SK-N-SH treated with all-trans-retinoic acid at 6 μM for 48 hours (cell line): ENCODE measurements around the gene KCNQ5.
A peak's percentile ranks its signal among the peaks of the same experiment; 100 is the strongest.

Experiments
- ATAC-seq: fragments of 200-7000 bp; cut with Tn5 transposase; 3 replicates; pipeline ENCODE4 v1.9.1; 2020; ENCODE audit warnings: mild to moderate bottlenecking, moderate library complexity
- ARNTL ChIP-seq: fragments of 450-650 bp; formaldehyde crosslinking; IDR thresholded peaks from 2 replicates; pipeline ENCODE4 v1.5.0; 2020; ENCODE audit warnings: low read depth, mild to moderate bottlenecking, moderate library complexity, borderline replicate concordance
- BACH2 ChIP-seq: fragments of 250-450 bp; sonication (Bioruptor Pico); IDR thresholded peaks from 2 replicates; pipeline ENCODE4 v1.9.0; 2021; ENCODE audit warnings: mild to moderate bottlenecking, borderline replicate concordance
- CSDC2 ChIP-seq: fragments of 250-450 bp; sonication (Bioruptor Pico); IDR thresholded peaks from 2 replicates; pipeline ENCODE4 v1.5.0; 2020; ENCODE audit warnings: mild to moderate bottlenecking, moderate library complexity
- ESRRG ChIP-seq: fragments of 250-450 bp; sonication (Bioruptor Pico); IDR thresholded peaks from 2 replicates; pipeline ENCODE4 v1.6.1; 2021; ENCODE audit warnings: mild to moderate bottlenecking
- GLIS3 ChIP-seq: fragments of 250-450 bp; sonication (Bioruptor Pico); IDR thresholded peaks from 2 replicates; pipeline ENCODE4 v1.5.0; 2020; ENCODE audit warnings: mild to moderate bottlenecking, moderate library complexity
- ISL1 ChIP-seq: fragments of 250-450 bp; sonication (Bioruptor Pico); IDR thresholded peaks from 2 replicates; pipeline ENCODE4 v2.1.2; 2022; ENCODE audit warnings: mild to moderate bottlenecking, moderate library complexity
- OSR1 ChIP-seq: fragments of 250-450 bp; sonication (Bioruptor Pico); IDR thresholded peaks from 2 replicates; pipeline ENCODE4 v1.8.0; 2022; ENCODE audit warnings: moderate library complexity, mild to moderate bottlenecking, inconsistent platforms
- PPARA ChIP-seq: fragments of 250-450 bp; sonication (Bioruptor Pico); IDR thresholded peaks from 2 replicates; pipeline ENCODE4 v1.5.0; 2020; ENCODE audit warnings: mild to moderate bottlenecking, borderline replicate concordance
- RARB ChIP-seq: fragments of 250-450 bp; sonication (Bioruptor Pico); IDR thresholded peaks from 2 replicates; pipeline ENCODE4 v1.8.0; 2021; ENCODE audit warnings: mild to moderate bottlenecking, moderate library complexity
- SNAI2 ChIP-seq: fragments of 250-450 bp; sonication (Bioruptor Pico); IDR thresholded peaks from 2 replicates; pipeline ENCODE4 v1.5.0; 2020; ENCODE audit warnings: mild to moderate bottlenecking, moderate library complexity
- TCF4 ChIP-seq: fragments of 250-450 bp; sonication (Bioruptor Pico); IDR thresholded peaks from 2 replicates; pipeline ENCODE4 v1.8.0; 2021; ENCODE audit warnings: mild to moderate bottlenecking, moderate library complexity, borderline replicate concordance
- TOX ChIP-seq: fragments of 250-450 bp; sonication (Bioruptor Pico); IDR thresholded peaks from 2 replicates; pipeline ENCODE4 v1.8.0; 2021; ENCODE audit warnings: mild to moderate bottlenecking, moderate library complexity, borderline replicate concordance
- ZC3H10 ChIP-seq: fragments of 250-450 bp; sonication (Bioruptor Pico); IDR thresholded peaks from 2 replicates; pipeline ENCODE4 v1.5.1; 2021; ENCODE audit warnings: mild to moderate bottlenecking, moderate library complexity
- ZFP3 ChIP-seq: fragments of 250-450 bp; sonication (Bioruptor Pico); IDR thresholded peaks from 2 replicates; pipeline ENCODE4 v1.5.0; 2020; ENCODE audit warnings: mild to moderate bottlenecking, moderate library complexity
- ZFP30 ChIP-seq: fragments of 450-650 bp; formaldehyde crosslinking; IDR thresholded peaks from 2 replicates; pipeline ENCODE4 v1.5.0; 2022; ENCODE audit warnings: mild to moderate bottlenecking, moderate library complexity
- ZNF565 ChIP-seq: fragments of 450-650 bp; formaldehyde crosslinking; conservative IDR thresholded peaks from 2 replicates; pipeline ENCODE4 v1.5.0; 2020; ENCODE audit warnings: low read depth, mild to moderate bottlenecking, moderate library complexity
- ZNF70 ChIP-seq: fragments of 450-650 bp; formaldehyde crosslinking; IDR thresholded peaks from 2 replicates; pipeline ENCODE4 v1.5.0; 2020; ENCODE audit warnings: mild to moderate bottlenecking, moderate library complexity
- ZNF8 ChIP-seq: fragments of 450-650 bp; formaldehyde crosslinking; IDR thresholded peaks from 2 replicates; pipeline ENCODE4 v1.5.0; 2020; ENCODE audit warnings: mild to moderate bottlenecking, moderate library complexity
- TF ChIP-seq, protein P1 (sequence below): fragments of 250-450 bp; sonication (Bioruptor Pico); IDR thresholded peaks from 2 replicates; pipeline ENCODE4 v1.8.0; 2021; ENCODE audit warnings: low read depth, mild to moderate bottlenecking, moderate library complexity, borderline replicate concordance
- TF ChIP-seq, protein P2 (sequence below): fragments of 250-450 bp; sonication (Bioruptor Pico); IDR thresholded peaks from 2 replicates; pipeline ENCODE4 v1.5.1; 2020; ENCODE audit warnings: low read depth, mild to moderate bottlenecking, moderate library complexity
- TF ChIP-seq, protein P3 (sequence below): fragments of 250-450 bp; sonication (Bioruptor Pico); IDR thresholded peaks from 2 replicates; pipeline ENCODE4 v1.8.0; 2020; ENCODE audit warnings: mild to moderate bottlenecking, moderate library complexity, borderline replicate concordance
- TF ChIP-seq, protein P4 (sequence below): fragments of 250-450 bp; sonication (Bioruptor Pico); IDR thresholded peaks from 2 replicates; pipeline ENCODE4 v1.5.0; 2020; ENCODE audit warnings: mild to moderate bottlenecking, moderate library complexity
- TF ChIP-seq, protein P5 (sequence below): fragments of 250-450 bp; sonication (Bioruptor Pico); IDR thresholded peaks from 2 replicates; pipeline ENCODE4 v1.5.1; 2021; ENCODE audit warnings: mild to moderate bottlenecking, moderate library complexity

Gene KCNQ5

DNA sequence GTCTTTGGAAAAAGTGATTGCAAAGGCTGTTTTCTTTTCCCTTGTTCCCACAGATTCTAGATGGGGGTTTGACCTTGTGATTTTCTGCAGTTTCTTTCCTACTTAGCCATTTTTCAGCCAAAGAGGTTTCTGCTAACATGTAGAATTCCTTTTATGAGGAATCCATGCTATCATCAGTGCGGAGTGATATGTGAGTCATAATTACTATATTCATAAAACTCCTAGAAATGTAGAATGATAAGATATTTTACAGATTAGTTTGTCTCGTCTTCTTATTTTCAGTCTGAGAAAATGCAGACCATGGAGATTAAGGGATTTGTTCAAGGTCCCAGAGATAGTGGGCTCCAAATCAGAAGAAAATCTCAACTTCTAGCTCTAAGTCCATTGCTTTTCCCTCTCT is 98.6 kb downstream of the KCNQ5 start:
- TF ChIP-seq RARB (CRISPR knock-in tag) (no peak), ZNF8 (no peak), ISL1 (peak; percentile 79), ZFP30 (CRISPR knock-in tag) (no peak)
- peak; percentile 66 for ATAC-seq

DNA sequence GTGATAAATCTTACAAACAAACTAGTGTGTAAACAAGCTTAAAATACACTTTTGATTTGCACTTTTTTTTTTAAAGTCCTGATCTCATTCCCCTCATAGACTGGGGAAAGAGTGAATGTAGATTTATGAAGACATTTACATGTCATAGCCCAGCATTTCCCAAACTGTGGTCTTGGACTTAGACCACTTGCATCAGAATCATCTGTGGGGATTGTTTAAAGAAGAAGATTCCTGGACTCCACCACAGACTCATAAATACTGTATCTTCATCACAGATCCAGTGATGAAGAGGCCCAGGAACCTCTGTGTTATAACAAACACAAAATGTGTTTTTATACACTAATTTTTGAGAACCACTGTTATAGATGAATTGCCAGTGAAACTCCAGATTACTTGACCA is 99.5 kb downstream of the KCNQ5 start:
- no peak for TF ChIP-seq ZNF565 (CRISPR knock-in tag)
- TF ChIP-seq CSDC2 (CRISPR knock-in tag): no peak
- no peak for TF ChIP-seq ESRRG (CRISPR knock-in tag)
- TF ChIP-seq SNAI2: no peak
- TF ChIP-seq ZNF70 (CRISPR knock-in tag): no peak
- no peak for TF ChIP-seq RARB (CRISPR knock-in tag)
- TF ChIP-seq, protein P1, sequence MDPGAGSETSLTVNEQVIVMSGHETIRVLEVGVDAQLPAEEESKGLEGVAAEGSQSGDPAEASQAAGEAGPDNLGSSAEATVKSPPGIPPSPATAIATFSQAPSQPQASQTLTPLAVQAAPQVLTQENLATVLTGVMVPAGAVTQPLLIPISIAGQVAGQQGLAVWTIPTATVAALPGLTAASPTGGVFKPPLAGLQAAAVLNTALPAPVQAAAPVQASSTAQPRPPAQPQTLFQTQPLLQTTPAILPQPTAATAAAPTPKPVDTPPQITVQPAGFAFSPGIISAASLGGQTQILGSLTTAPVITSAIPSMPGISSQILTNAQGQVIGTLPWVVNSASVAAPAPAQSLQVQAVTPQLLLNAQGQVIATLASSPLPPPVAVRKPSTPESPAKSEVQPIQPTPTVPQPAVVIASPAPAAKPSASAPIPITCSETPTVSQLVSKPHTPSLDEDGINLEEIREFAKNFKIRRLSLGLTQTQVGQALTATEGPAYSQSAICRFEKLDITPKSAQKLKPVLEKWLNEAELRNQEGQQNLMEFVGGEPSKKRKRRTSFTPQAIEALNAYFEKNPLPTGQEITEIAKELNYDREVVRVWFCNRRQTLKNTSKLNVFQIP: no peak
- TF ChIP-seq, protein P2, sequence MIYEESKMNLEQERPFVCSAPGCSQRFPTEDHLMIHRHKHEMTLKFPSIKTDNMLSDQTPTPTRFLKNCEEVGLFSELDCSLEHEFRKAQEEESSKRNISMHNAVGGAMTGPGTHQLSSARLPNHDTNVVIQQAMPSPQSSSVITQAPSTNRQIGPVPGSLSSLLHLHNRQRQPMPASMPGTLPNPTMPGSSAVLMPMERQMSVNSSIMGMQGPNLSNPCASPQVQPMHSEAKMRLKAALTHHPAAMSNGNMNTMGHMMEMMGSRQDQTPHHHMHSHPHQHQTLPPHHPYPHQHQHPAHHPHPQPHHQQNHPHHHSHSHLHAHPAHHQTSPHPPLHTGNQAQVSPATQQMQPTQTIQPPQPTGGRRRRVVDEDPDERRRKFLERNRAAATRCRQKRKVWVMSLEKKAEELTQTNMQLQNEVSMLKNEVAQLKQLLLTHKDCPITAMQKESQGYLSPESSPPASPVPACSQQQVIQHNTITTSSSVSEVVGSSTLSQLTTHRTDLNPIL (CRISPR knock-in tag): no peak
- TF ChIP-seq, protein P3, sequence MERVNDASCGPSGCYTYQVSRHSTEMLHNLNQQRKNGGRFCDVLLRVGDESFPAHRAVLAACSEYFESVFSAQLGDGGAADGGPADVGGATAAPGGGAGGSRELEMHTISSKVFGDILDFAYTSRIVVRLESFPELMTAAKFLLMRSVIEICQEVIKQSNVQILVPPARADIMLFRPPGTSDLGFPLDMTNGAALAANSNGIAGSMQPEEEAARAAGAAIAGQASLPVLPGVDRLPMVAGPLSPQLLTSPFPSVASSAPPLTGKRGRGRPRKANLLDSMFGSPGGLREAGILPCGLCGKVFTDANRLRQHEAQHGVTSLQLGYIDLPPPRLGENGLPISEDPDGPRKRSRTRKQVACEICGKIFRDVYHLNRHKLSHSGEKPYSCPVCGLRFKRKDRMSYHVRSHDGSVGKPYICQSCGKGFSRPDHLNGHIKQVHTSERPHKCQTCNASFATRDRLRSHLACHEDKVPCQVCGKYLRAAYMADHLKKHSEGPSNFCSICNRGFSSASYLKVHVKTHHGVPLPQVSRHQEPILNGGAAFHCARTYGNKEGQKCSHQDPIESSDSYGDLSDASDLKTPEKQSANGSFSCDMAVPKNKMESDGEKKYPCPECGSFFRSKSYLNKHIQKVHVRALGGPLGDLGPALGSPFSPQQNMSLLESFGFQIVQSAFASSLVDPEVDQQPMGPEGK (CRISPR knock-in tag): no peak
- TF ChIP-seq ZFP3: no peak
- no peak for TF ChIP-seq BACH2 (CRISPR knock-in tag)
- TF ChIP-seq GLIS3 (CRISPR knock-in tag): no peak
- no peak for TF ChIP-seq ISL1
- TF ChIP-seq TCF4: no peak
- no peak for TF ChIP-seq ZC3H10 (CRISPR knock-in tag)
- TF ChIP-seq OSR1: no peak
- TF ChIP-seq ZFP30 (CRISPR knock-in tag): no peak
- TF ChIP-seq, protein P4, sequence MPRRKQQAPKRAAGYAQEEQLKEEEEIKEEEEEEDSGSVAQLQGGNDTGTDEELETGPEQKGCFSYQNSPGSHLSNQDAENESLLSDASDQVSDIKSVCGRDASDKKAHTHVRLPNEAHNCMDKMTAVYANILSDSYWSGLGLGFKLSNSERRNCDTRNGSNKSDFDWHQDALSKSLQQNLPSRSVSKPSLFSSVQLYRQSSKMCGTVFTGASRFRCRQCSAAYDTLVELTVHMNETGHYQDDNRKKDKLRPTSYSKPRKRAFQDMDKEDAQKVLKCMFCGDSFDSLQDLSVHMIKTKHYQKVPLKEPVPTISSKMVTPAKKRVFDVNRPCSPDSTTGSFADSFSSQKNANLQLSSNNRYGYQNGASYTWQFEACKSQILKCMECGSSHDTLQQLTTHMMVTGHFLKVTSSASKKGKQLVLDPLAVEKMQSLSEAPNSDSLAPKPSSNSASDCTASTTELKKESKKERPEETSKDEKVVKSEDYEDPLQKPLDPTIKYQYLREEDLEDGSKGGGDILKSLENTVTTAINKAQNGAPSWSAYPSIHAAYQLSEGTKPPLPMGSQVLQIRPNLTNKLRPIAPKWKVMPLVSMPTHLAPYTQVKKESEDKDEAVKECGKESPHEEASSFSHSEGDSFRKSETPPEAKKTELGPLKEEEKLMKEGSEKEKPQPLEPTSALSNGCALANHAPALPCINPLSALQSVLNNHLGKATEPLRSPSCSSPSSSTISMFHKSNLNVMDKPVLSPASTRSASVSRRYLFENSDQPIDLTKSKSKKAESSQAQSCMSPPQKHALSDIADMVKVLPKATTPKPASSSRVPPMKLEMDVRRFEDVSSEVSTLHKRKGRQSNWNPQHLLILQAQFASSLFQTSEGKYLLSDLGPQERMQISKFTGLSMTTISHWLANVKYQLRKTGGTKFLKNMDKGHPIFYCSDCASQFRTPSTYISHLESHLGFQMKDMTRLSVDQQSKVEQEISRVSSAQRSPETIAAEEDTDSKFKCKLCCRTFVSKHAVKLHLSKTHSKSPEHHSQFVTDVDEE (CRISPR knock-in tag): no peak
- TF ChIP-seq, protein P5, sequence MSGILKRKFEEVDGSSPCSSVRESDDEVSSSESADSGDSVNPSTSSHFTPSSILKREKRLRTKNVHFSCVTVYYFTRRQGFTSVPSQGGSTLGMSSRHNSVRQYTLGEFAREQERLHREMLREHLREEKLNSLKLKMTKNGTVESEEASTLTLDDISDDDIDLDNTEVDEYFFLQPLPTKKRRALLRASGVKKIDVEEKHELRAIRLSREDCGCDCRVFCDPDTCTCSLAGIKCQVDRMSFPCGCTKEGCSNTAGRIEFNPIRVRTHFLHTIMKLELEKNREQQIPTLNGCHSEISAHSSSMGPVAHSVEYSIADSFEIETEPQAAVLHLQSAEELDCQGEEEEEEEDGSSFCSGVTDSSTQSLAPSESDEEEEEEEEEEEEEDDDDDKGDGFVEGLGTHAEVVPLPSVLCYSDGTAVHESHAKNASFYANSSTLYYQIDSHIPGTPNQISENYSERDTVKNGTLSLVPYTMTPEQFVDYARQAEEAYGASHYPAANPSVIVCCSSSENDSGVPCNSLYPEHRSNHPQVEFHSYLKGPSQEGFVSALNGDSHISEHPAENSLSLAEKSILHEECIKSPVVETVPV: no peak
- TF ChIP-seq PPARA (CRISPR knock-in tag): no peak
- ATAC-seq: no peak

DNA sequence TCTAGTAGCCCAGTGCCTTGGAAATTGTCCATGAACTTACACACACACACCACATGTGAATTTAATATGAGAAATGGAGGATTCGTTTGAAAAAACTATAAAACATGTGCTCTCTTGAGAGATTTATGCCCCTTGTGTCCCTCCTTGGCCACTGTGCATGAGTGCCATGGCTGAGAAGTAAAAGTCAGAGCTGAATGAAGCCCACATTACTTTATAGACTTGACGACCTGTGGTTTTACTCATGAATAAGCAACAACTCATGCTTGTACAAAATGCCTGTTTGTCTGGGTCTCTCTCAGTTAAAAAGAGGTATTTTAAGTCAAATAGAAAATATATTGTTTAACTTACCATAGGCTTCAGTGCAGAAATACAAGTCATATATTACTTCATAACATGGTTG is 102.7 kb downstream of the KCNQ5 start:
- TF ChIP-seq ISL1 (no peak), GLIS3 (CRISPR knock-in tag) (no peak), SNAI2 (no peak), TCF4 (no peak), ZNF565 (CRISPR knock-in tag) (no peak), PPARA (CRISPR knock-in tag) (no peak), ZC3H10 (CRISPR knock-in tag) (no peak), TOX (CRISPR knock-in tag) (no peak), ARNTL (no peak), ESRRG (CRISPR knock-in tag) (no peak), RARB (CRISPR knock-in tag) (no peak), ZFP3 (no peak)
- TF ChIP-seq, protein P5: no peak
- TF ChIP-seq, protein P4 (CRISPR knock-in tag): no peak
- TF ChIP-seq, protein P1: no peak
- TF ChIP-seq, all 23 proteins: peak for 0
- ATAC-seq: no peak
